ENCODE data around the gene THSD4. TPM values are rescaled to one million over a fixed set of nuclear protein-coding genes. Genes with fewer than 3 reads are reported as not detected.

THSD4 gene
- total and polyA plus RNA-seq, 8 donors: 15.7 to 43.3 (median 19.1) TPM

GRCh38 chr15:71701808-71702207 is 586.5 kb downstream of the THSD4 start:
- Histone ChIP-seq H3K9me3 (no peaks in the 10 kb centered on the region), H3K27ac (no peak overlapping the region), H3K27me3 (no peaks in the 10 kb centered on the region), H3K4me3 (no peak overlapping the region), H3K36me3 (no peaks in the 10 kb centered on the region), H3K4me1 (no peaks in the 10 kb centered on the region)
- no peak for TF ChIP-seq CTCF (IDR thresholded peaks at IDR 0.05)
- ATAC-seq: no peak
- intact Hi-C loops (cut with DNase I): no loop called here
- no peak for DNase-seq

GRCh38 chr15:71702496-71702895 is 587.2 kb downstream of the THSD4 start:
- Histone ChIP-seq H3K4me3 (no peak overlapping the region), H3K27ac (no peak overlapping the region), H3K27me3 (no peaks in the 10 kb centered on the region), H3K36me3 (no peaks in the 10 kb centered on the region), H3K9me3 (no peaks in the 10 kb centered on the region), H3K4me1 (no peaks in the 10 kb centered on the region)
- intact Hi-C loops (cut with DNase I): no loop called here
- TF ChIP-seq CTCF (IDR thresholded peaks at IDR 0.05): no peak
- no peak for ATAC-seq
- no peak for DNase-seq

DNA sequence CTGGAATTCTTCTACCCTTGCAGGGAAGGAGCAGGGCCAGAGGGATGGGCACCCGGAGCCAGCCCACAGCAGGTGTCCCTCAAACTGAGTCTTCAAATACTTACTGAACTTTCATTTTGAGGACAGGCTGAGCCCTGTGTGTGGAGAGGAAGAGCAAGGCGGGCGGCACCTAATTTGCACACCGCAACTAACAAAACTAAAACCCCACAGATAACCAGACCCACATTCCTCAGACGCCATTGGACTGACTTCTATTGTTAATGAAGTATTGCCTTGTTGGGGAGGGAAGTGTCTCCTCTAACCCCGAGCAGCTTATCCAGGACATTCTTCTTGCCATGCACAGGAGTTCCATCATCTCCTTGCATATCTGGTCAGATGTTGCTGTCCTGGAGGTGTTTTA is 589.9 kb downstream of the THSD4 start:
- ATAC-seq (no peak), DNase-seq (no peak)
- Histone ChIP-seq H3K4me1 (no peaks in the 10 kb centered on the region), H3K27ac (no peak overlapping the region), H3K27me3 (no peaks in the 10 kb centered on the region), H3K4me3 (no peak overlapping the region), H3K9me3 (no peaks in the 10 kb centered on the region), H3K36me3 (no peaks in the 10 kb centered on the region)
- intact Hi-C loops (cut with DNase I): no loop called here
- no peak for TF ChIP-seq CTCF (IDR thresholded peaks at IDR 0.05)

- Histone ChIP-seq H3K27ac (peak overlapping the region; percentile 21 to 34), H3K27me3 (no peaks in the 10 kb centered on the region), H3K9me3 (no peaks in the 10 kb centered on the region), H3K4me3 (no peak overlapping the region), H3K4me1 (no peaks in the 10 kb centered on the region), H3K36me3 (no peaks in the 10 kb centered on the region)
- DNase-seq: no peak
- intact Hi-C loops (cut with DNase I): no loop called here
- ATAC-seq: peak; percentile 9
- TF ChIP-seq CTCF (IDR thresholded peaks at IDR 0.05): no peak
Measured at GRCh38 chr15:71706461-71707229, 591.4 kb downstream of the THSD4 start.

DNA sequence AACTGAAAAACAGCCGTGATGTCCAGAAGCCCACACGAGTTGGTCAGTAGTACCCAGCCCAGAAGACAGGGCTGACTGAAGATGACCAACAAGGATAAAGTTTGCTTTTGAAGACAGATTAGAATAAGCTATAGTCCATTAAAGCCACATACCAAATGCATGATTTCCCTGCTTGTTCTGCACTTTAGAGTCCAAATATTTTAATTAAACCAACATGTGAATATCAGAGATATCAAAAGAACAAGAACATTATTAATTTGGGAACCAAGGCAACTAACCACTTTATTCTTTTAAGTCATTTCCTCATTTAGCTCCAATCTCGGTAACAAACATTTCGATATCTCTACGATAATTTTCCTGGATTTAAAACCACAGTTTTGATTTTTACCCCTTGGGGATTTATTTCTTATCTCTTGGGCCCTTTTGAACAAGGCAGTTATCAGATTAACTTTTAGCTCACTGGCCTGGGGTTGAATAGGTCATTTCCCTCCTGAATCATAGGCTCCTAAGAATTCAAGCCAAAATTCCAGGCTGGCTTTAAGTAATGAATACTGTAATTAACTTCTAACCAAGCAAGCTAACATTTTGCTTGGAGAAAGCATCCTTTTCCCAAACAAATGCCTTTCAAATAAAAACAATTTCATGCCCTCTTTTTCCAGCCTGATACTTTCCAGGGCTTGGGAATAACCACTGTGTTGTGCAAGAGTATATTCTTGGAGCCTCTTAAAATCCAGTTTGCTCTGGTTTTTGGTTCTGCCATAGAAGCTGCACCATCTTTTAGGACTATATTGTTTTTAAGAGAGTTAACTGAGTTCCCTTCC is 592.2 kb downstream of the THSD4 start:
- Histone ChIP-seq H3K27ac (peak overlapping the region; percentile 34 to 48), H3K4me3 (no peak overlapping the region), H3K27me3 (no peaks in the 10 kb centered on the region), H3K9me3 (no peaks in the 10 kb centered on the region), H3K4me1 (no peaks in the 10 kb centered on the region), H3K36me3 (no peaks in the 10 kb centered on the region)
- intact Hi-C loops (cut with DNase I): no loop called here
- peak; percentile 46 for ATAC-seq
- TF ChIP-seq CTCF (IDR thresholded peaks at IDR 0.05): no peak
- no peak for DNase-seq
